EH (cell line): ENCODE data around the gene DYSF.
"Not testable (repeated sequence)": the region's sequence is repeated elsewhere in the genome, so short reads cannot be mapped to it uniquely, and the experiment has no call there.

Source experiments
- DNase-seq: peaks from one replicate; pipeline ENCODE4 v3.0.0-alpha.2; 2015; ENCODE audit warnings: low read depth

The DYSF gene

GRCh38 chr2:71472019-71472418 is 18.7 kb downstream of the DYSF start:
- no peak for DNase-seq

- no peak for DNase-seq
Observed at GRCh38 chr2:71473346-71474031, 20.1 kb downstream of the DYSF start.

- no peak for DNase-seq
Observed at GRCh38 chr2:71474116-71474743, 20.9 kb downstream of the DYSF start.

- DNase-seq: no peak
Observed at GRCh38 chr2:71474744-71475397, 21.5 kb downstream of the DYSF start.

- DNase-seq: no peak
Observed at GRCh38 chr2:71476495-71476894, 23.1 kb downstream of the DYSF start.

GRCh38 chr2:71477231-71477691 is 23.9 kb downstream of the DYSF start:
- no peak for DNase-seq

GRCh38 chr2:71478806-71479205 is 25.4 kb downstream of the DYSF start:
- DNase-seq: no peak

GRCh38 chr2:71479261-71479660 is 25.9 kb downstream of the DYSF start:
- no peak for DNase-seq

- no peak for DNase-seq
Observed at GRCh38 chr2:71481111-71481510, 27.8 kb downstream of the DYSF start.

- no peak for DNase-seq
Observed at GRCh38 chr2:71482055-71482454, 28.7 kb downstream of the DYSF start.

GRCh38 chr2:71483246-71483645 is 29.9 kb downstream of the DYSF start:
- no peak for DNase-seq

- DNase-seq: no peak
Observed at GRCh38 chr2:71484354-71484753, 31.0 kb downstream of the DYSF start.

GRCh38 chr2:71486881-71487640 is 33.7 kb downstream of the DYSF start:
- DNase-seq: no peak

- not testable (repeated sequence) for DNase-seq
Observed at GRCh38 chr2:71491551-71491950, 38.2 kb downstream of the DYSF start.

- no peak for DNase-seq
Observed at GRCh38 chr2:71492112-71492511, 38.8 kb downstream of the DYSF start.

GRCh38 chr2:71494091-71494490 is 40.7 kb downstream of the DYSF start:
- DNase-seq: no peak

- DNase-seq: no peak
Observed at GRCh38 chr2:71494523-71495155, 41.3 kb downstream of the DYSF start.

- no peak for DNase-seq
Observed at GRCh38 chr2:71496156-71496770, 42.9 kb downstream of the DYSF start.

- DNase-seq: peak; percentile 94
Observed at GRCh38 chr2:71498261-71498701, 44.9 kb downstream of the DYSF start.

- DNase-seq: no peak
Observed at GRCh38 chr2:71499691-71500090, 46.3 kb downstream of the DYSF start.

GRCh38 chr2:71500426-71501079 is 47.2 kb downstream of the DYSF start:
- peak; percentile 3 for DNase-seq
